ENCODE results near the gene SDC3. TPM values are rescaled to one million over a fixed set of nuclear protein-coding genes. Genes with fewer than 3 reads are reported as not detected.

SDC3 gene
- total RNA-seq, 4 donors from 2014 or later, result 47.1 to 78.9 (median 64.2) TPM

GRCh38 chr1:30872033-30872947, 36.3 kb downstream of the SDC3 start:
- peaks cover 4 to 71% (median 4%) of the 10 kb centered on the region in 3 donors for H3K36me3 ChIP-seq

GRCh38 chr1:30871276-30871871, 37.2 kb downstream of the SDC3 start:
- TF ChIP-seq POLR2A (IDR thresholded peaks at IDR 0.05) (no peak), EP300 (IDR thresholded peaks at IDR 0.05) (no peak), CTCF (IDR thresholded peaks at IDR 0.05) (no peak)
- H3K27ac ChIP-seq, result peak overlapping the region in 2 of 4 donors; percentile 56 to 83
- peaks cover 4 to 67% (median 4%) of the 10 kb centered on the region in 3 donors for H3K36me3 ChIP-seq
- peaks cover 0 to 17% (median 9%) of the 10 kb centered on the region in 4 donors for H3K4me1 ChIP-seq
- no peak overlapping the region for H3K4me3 ChIP-seq
- WGBS, 2 donors, result 77 to 87% methylated on average over 4 of the region's 6 CpGs
- peaks cover 0 to 22% (median 0%) of the 10 kb centered on the region in 4 donors for H3K9me3 ChIP-seq
- DNase-seq (ENCODE audit: low spot score in 2 of 2), result no peak
- H3K27me3 ChIP-seq, result no peaks in the 10 kb centered on the region

More at GRCh38 chr1:30872033-30872947, 36.3 kb downstream of the SDC3 start:
- H3K27ac ChIP-seq, result peak overlapping the region in 2 of 4 donors; percentile 56 to 83
- peaks cover 0 to 22% (median 0%) of the 10 kb centered on the region in 4 donors for H3K9me3 ChIP-seq
- H3K4me1 ChIP-seq, result peaks cover 0 to 18% (median 10%) of the 10 kb centered on the region in 4 donors
- no peak for DNase-seq (ENCODE audit: low spot score in 2 of 2)
- no peaks in the 10 kb centered on the region for H3K27me3 ChIP-seq
- WGBS, 2 donors, result 87 to 89% methylated on average over 9 of the region's 9 CpGs
- H3K4me3 ChIP-seq, result no peak overlapping the region
- TF ChIP-seq CTCF (IDR thresholded peaks at IDR 0.05) (no peak), POLR2A (IDR thresholded peaks at IDR 0.05) (no peak), EP300 (IDR thresholded peaks at IDR 0.05) (no peak)

GRCh38 chr1:30870656-30871055, 37.9 kb downstream of the SDC3 start:
- Histone ChIP-seq H3K4me1 (peaks cover 0 to 20% (median 9%) of the 10 kb centered on the region in 4 donors), H3K9me3 (peaks cover 0 to 22% (median 0%) of the 10 kb centered on the region in 4 donors), H3K4me3 (no peak overlapping the region), H3K27me3 (no peaks in the 10 kb centered on the region), H3K27ac (peak overlapping the region in 3 of 4 donors; percentile 40 to 83 (median 56)), H3K36me3 (peaks cover 4 to 61% (median 4%) of the 10 kb centered on the region in 3 donors)
- TF ChIP-seq POLR2A (IDR thresholded peaks at IDR 0.05), result no peak
- no peak for TF ChIP-seq EP300 (IDR thresholded peaks at IDR 0.05)
- TF ChIP-seq CTCF (IDR thresholded peaks at IDR 0.05), result no peak
- no peak for DNase-seq (ENCODE audit: low spot score in 2 of 2)
- WGBS, 2 donors, result 68 to 100% methylated on average over 1 to 4 of the region's 4 CpGs

GRCh38 chr1:30870035-30870434, 38.5 kb downstream of the SDC3 start:
- Histone ChIP-seq H3K9me3 (peaks cover 0 to 22% (median 0%) of the 10 kb centered on the region in 4 donors), H3K27ac (peak overlapping the region in 3 of 4 donors; percentile 40 to 83 (median 56))
- TF ChIP-seq CTCF (IDR thresholded peaks at IDR 0.05) (no peak), POLR2A (IDR thresholded peaks at IDR 0.05) (no peak), EP300 (IDR thresholded peaks at IDR 0.05) (no peak)

More at GRCh38 chr1:30870035-30870434, 38.5 kb downstream of the SDC3 start:
- Histone ChIP-seq H3K4me3 (no peak overlapping the region), H3K4me1 (peaks cover 0 to 20% (median 9%) of the 10 kb centered on the region in 4 donors), H3K36me3 (peaks cover 4 to 55% (median 4%) of the 10 kb centered on the region in 3 donors), H3K27me3 (no peaks in the 10 kb centered on the region)
- no peak for DNase-seq (ENCODE audit: low spot score in 2 of 2)
- WGBS, 2 donors, result 57% methylated on average over 3 of the region's 3 CpGs; no CpG with 5 or more reads in 1 of the 2 donors
